K562 (cell line): Measurements from ENCODE around the gene APOLD1. TPM values are rescaled to one million over a fixed set of nuclear protein-coding genes. Genes with fewer than 3 reads are reported as not detected.
"Not testable (repeated sequence)": the region's sequence is repeated elsewhere in the genome, so short reads cannot be mapped to it uniquely, and the experiment has no call there.

Experiments used
- ATAC-seq: fragments of 200-7000 bp; cut with Tn5 transposase; 3 replicates; pipeline ENCODE4 v1.9.1; 2020; ENCODE audit warnings: moderate library complexity
- BruUV-seq: library from RNA; stranded (reverse); fragments of 400-500 nt; replicated peaks from 2 replicates; lab custom pipeline; 2021; lab: Mats Ljungman, UMichigan
- CTCF ChIA-PET: fragments of 300-600 bp; formaldehyde crosslinking; extraction: SDS; loops from one replicate; lab custom pipeline; 2021; ENCODE audit warnings: low intra/inter-chr PET ratio; lab: Yijun Ruan, JAX
- POLR2A ChIA-PET: fragments of 300-600, 350-650 bp; sonication (Branson Sonifier 250); formaldehyde crosslinking; extraction: SDS; loops from one replicate; lab custom pipeline; 2021; ENCODE audit warnings: antibody characterized with exemption, inconsistent platforms; lab: Yijun Ruan, JAX
- DNase-seq, 4 experiments: peaks; one replicate each; pipeline versions ENCODE4 v3.0.0 to v3.0.0-alpha.2; 2011 to 2018; ENCODE audit warnings: low spot score in 3 of 4, mixed read lengths in 3 of 4; ENCODE audit errors: extremely low read depth in 1 of 4
- FAIRE-seq: peaks from 2 replicates; lab custom pipeline; 2011; peaks lifted over from hg19 to GRCh38; lab: Jason Lieb, UNC
- H2AFZ ChIP-seq: 2 replicates; pipeline ENCODE4 v1.6.0; 2011; ENCODE audit warnings: low read depth, low read length, control low read depth, inconsistent platforms
- H3K27ac ChIP-seq: fragments of 200-600 bp; 3 replicates; pipeline ENCODE4 v1.8.0; 2011; ENCODE audit warnings: low read depth, mild to moderate bottlenecking, control low read depth, inconsistent platforms, low read length, moderate library complexity, mixed read lengths; ENCODE audit errors: extremely low read depth
- H3K27me3 ChIP-seq, 2 experiments: fragments of 300-600 bp in 1 of 2; 2 replicates in 1 of 2; 3 replicates in 1 of 2; pipeline versions ENCODE4 v1.6.0 to v1.8.0; 2011; ENCODE audit warnings: inconsistent platforms in 2 of 2, low read length in 2 of 2, mild to moderate bottlenecking in 1 of 2, mixed read lengths in 1 of 2, moderate library complexity in 1 of 2; ENCODE audit not compliant: control insufficient read depth in 2 of 2, insufficient read depth in 2 of 2
- H3K36me3 ChIP-seq: fragments of 300-600 bp; 3 replicates; pipeline ENCODE4 v1.8.0; 2011; ENCODE audit warnings: mild to moderate bottlenecking, low read length, inconsistent platforms; ENCODE audit not compliant: control insufficient read depth, insufficient read depth
- H3K4me1 ChIP-seq, 2 experiments: fragments of 200-600 bp in 1 of 2; replicated peaks in 1 of 2; 2 replicates in 1 of 2; 3 replicates in 1 of 2; pipeline versions ENCODE4 v1.5.1 to v1.8.0; 2011; ENCODE audit warnings: inconsistent platforms in 2 of 2, low read length in 2 of 2, mild to moderate bottlenecking in 1 of 2, mixed read lengths in 1 of 2, moderate library complexity in 1 of 2; ENCODE audit not compliant: control insufficient read depth in 2 of 2, insufficient read depth in 2 of 2
- H3K4me2 ChIP-seq: 2 replicates; pipeline ENCODE4 v1.6.1; 2011; ENCODE audit warnings: low read length, control low read depth, inconsistent platforms, mixed read lengths; ENCODE audit not compliant: insufficient read depth
- H3K4me3 ChIP-seq: fragments of 200-600 bp; sonication (generic), shearing (Covaris generic); 2 replicates; pipeline ENCODE4 v1.5.1; 2016; ENCODE audit warnings: control low read depth, inconsistent platforms
- H3K79me2 ChIP-seq: fragments of 200-600 bp; 3 replicates; pipeline ENCODE4 v1.8.0; 2011; ENCODE audit warnings: low read length, inconsistent platforms; ENCODE audit not compliant: control insufficient read depth, insufficient read depth
- H3K9ac ChIP-seq, 2 experiments: 2 replicates each; pipeline versions ENCODE4 v1.6.0 to v1.6.1; 2011; ENCODE audit warnings: low read depth in 2 of 2, low read length in 2 of 2, control low read depth in 1 of 2, inconsistent platforms in 1 of 2, mild to moderate bottlenecking in 1 of 2, mixed read lengths in 1 of 2; ENCODE audit not compliant: insufficient read depth in 1 of 2
- H3K9me1 ChIP-seq: one replicate; pipeline ENCODE4 v1.6.0; 2011; ENCODE audit warnings: inconsistent platforms, mild to moderate bottlenecking, low read length, moderate library complexity; ENCODE audit not compliant: control insufficient read depth, insufficient read depth
- H3K9me3 ChIP-seq: replicated peaks from 2 replicates; pipeline ENCODE4 v1.5.1; 2011; ENCODE audit warnings: low read depth, low read length, inconsistent platforms; ENCODE audit not compliant: control insufficient read depth, insufficient read depth
- H4K20me1 ChIP-seq: replicated peaks from 2 replicates; pipeline ENCODE4 v1.6.1; 2011; ENCODE audit warnings: low read length, inconsistent platforms, mixed read lengths; ENCODE audit not compliant: control insufficient read depth, insufficient read depth
- HDAC2 ChIP-seq: fragments of 450-650 bp; IDR thresholded peaks from 2 replicates; pipeline ENCODE4 v1.6.1; 2016; ENCODE audit warnings: mild to moderate bottlenecking
- KDM1A ChIP-seq, 2 experiments: fragments of 450-650 bp; IDR thresholded peaks; 2 replicates each; pipeline ENCODE4 v1.6.1; 2016; ENCODE audit warnings: mild to moderate bottlenecking in 2 of 2
- SOX6 ChIP-seq: fragments of 450-650 bp; IDR thresholded peaks from 2 replicates; pipeline ENCODE4 v1.6.1; 2014; ENCODE audit warnings: mild to moderate bottlenecking
- TBL1XR1 ChIP-seq, 2 experiments: IDR thresholded peaks; 2 replicates each; pipeline ENCODE4 v1.6.1; 2012; ENCODE audit warnings: improper control_type of control experiment in 2 of 2, low read length in 2 of 2, mild to moderate bottlenecking in 1 of 2
- WGBS: fragments of 100-300 bp; shearing (Covaris generic); methylation state at CpG from one replicate; pipeline ENCODE4 v1.1.6; 2016; ENCODE audit warnings: low coverage, mixed read lengths; ENCODE audit not compliant: insufficient coverage; ENCODE audit errors: missing lambda C conversion rate; 5-methylcytosine and 5-hydroxymethylcytosine counted together
- in situ Hi-C: fragments of 300-500 bp; cut with MboI; formaldehyde crosslinking; loops from 4 replicates; pipeline ENCODE4 v1.15.0; 2018; ENCODE audit warnings: inconsistent platforms, mixed read lengths
- intact Hi-C: fragments of 100-400 bp; cut with micrococcal nuclease; formaldehyde crosslinking; loops from 2 replicates; pipeline ENCODE4 v1.14.2; 2022
- polyA plus RNA-seq, 8 experiments: library from polyadenylated mRNA; depleted of rRNA in 4 of 8; stranded (reverse) in 5 of 8; unstranded in 3 of 8; fragments of >200 nt; fragmentation: Nextera tagmentation in 2 of 8; fragmentation: Illumina TruSeq in 1 of 8; extraction: Ambion mirVana in 2 of 8; extraction: Trizol in 1 of 8; gene quantifications; 2 replicates each; pipeline versions ENCODE4 v1.2.1 to v1.2.3, GENCODE V29; 2011 to 2014; ENCODE audit warnings: inconsistent platforms in 1 of 8, missing spikeins in 1 of 8
- total RNA-seq, 7 experiments: library from RNA; depleted of rRNA in 6 of 7; stranded (reverse); fragments of >200 nt in 6 of 7; fragmentation: Illumina TruSeq in 2 of 7; extraction: Trizol in 2 of 7; gene quantifications; 2 replicates each; pipeline versions ENCODE4 v1.2.1 to v1.2.3, GENCODE V29; 2011 to 2021; ENCODE audit warnings: low replicate concordance in 1 of 7
- TF ChIP-seq, protein P1 (sequence below): sonication (generic); IDR thresholded peaks from 2 replicates; pipeline ENCODE4 v1.6.1; 2016
- TF ChIP-seq, protein P2 (sequence below): sonication (generic); formaldehyde crosslinking; IDR thresholded peaks from 2 replicates; pipeline ENCODE4 v1.9.0; 2022; ENCODE audit warnings: mild to moderate bottlenecking, missing genetic modification reagents

Gene APOLD1
- total and polyA plus RNA-seq, 9 of the 15 experiments (the other 6 are each of a cell fraction or from before 2014, with no cell fraction given), result 0.28 to 1.1 (median 0.61) TPM

DNA sequence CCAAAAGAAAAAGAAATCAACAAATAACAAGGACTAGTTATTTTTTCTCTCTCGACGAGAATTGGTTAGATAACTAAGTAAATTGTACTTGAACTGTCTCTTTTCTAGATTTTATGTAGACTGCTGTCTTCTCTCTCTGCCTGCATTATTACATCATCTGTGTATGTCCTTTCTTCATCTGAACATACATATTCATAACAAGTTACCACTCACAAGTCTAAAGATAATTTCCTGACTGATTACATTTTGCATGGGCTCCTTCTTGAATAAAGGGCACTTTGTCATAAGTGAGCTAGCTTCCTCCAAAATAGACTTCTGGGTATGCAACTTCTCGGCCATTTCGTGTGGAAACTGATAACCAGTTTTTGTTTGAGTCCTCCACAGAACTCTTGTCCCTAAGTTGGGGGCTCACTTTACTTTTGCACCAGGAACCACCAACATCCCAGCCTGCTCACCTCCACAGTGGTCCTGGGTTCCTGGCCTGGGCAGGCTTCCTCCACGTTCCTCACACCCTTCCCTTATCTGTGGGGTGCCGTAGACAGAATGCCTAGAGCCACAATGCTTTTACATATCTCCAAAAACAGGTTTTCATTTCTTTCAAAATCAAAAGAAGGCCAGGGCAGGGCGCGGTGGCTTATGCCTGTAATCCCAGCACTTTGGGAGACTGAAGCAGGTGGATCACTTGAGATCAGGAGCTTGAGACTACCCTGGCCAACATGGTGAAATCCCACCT lies 21.5 kb downstream of the APOLD1 start (continued):
- TF ChIP-seq, protein P1, sequence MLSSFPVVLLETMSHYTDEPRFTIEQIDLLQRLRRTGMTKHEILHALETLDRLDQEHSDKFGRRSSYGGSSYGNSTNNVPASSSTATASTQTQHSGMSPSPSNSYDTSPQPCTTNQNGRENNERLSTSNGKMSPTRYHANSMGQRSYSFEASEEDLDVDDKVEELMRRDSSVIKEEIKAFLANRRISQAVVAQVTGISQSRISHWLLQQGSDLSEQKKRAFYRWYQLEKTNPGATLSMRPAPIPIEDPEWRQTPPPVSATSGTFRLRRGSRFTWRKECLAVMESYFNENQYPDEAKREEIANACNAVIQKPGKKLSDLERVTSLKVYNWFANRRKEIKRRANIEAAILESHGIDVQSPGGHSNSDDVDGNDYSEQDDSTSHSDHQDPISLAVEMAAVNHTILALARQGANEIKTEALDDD, result peak; percentile 17; the same call in 1 of the 2 replicates
- TF ChIP-seq, protein P2, sequence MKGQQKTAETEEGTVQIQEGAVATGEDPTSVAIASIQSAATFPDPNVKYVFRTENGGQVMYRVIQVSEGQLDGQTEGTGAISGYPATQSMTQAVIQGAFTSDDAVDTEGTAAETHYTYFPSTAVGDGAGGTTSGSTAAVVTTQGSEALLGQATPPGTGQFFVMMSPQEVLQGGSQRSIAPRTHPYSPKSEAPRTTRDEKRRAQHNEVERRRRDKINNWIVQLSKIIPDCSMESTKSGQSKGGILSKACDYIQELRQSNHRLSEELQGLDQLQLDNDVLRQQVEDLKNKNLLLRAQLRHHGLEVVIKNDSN, result no peak
- TF ChIP-seq TBL1XR1 (IDR thresholded peaks at IDR 0.05; ENCODE audit: low read length in 2 of 2), result no peak
- TF ChIP-seq SOX6, result peak; percentile 11; the same call in 1 of the 2 replicates
- 0 out of 2 replicates have a peak, but pooled peaks have one; percentile 51 for TF ChIP-seq HDAC2
- peak; percentile 60 to 67 for TF ChIP-seq KDM1A (IDR thresholded peaks at IDR 0.05)

DNA sequence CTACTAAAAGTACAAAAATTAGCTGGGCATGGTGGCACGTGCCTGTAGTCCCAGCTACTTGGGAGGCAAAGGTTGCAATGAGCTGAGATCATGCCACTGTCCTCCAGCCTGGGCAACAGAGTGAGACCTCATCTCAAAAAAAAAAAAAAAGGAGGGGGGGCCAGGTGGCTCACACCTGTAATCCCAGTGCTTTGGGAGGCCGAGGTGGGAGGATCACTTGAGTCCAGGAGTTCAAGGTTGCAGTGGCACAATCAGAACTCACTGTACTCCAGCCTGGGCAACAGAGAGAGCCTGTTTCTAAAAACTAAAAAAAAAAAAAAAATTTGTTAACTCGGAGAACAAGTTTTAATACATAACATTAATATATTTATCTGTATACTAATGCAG lies 22.1 kb downstream of the APOLD1 start:
- ATAC-seq, H3K9ac ChIP-seq, intact Hi-C loops, H3K36me3 ChIP-seq, H3K27me3 ChIP-seq, H3K9me3 ChIP-seq, H4K20me1 ChIP-seq, BruUV-seq, H3K79me2 ChIP-seq, H3K4me3 ChIP-seq, H3K27ac ChIP-seq, in situ Hi-C loops, FAIRE-seq, H3K4me2 ChIP-seq, H3K9me1 ChIP-seq, CTCF ChIA-PET, DNase-seq, H2AFZ ChIP-seq: not testable (repeated sequence)
- WGBS, result 39% methylated on average over 2 of the region's 3 CpGs
- POLR2A ChIA-PET, result interaction anchor here (0.6 kb wide), 1 partner anchor 384 kb away, joined by 3 read pairs; no protein-coding TSS in a partner anchor
- H3K4me1 ChIP-seq, result peaks cover 8 to 29% of the 10 kb centered on the region in 2 experiments
